HG03378 (cell line): ENCODE results near the gene GINS2.

Source experiments
- ATAC-seq: cut with Tn5 transposase; IDR thresholded peaks from one replicate; pipeline ENCODE4 v1.9.1; 2021; ENCODE audit warnings: mild to moderate bottlenecking, moderate library complexity; ENCODE audit not compliant: unreplicated experiment

Gene GINS2

GRCh38 chr16:85668676-85669424 is 19.9 kb downstream of the GINS2 start:
- no peak for ATAC-seq

- ATAC-seq, result no peak
Observed at GRCh38 chr16:85667841-85668413, 20.8 kb downstream of the GINS2 start.

DNA sequence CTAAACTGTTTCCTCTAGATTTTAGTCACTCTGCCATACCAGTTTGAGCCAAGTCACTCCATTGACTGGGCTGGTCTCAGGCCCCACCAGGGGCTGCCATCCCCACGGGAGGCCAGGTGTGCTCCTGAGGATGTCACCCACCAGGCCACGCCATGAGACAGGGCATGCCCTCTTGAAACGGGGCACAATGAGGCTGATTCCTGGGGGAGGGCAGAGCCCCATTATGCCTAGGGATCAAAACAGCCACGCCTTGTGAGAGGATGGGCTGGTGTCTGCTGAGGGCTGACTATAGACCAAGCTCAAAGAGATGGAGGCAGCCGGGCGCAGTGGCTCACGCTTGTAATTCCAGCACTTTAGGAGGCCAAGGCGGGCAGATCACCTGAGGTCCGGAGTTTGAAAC is 21.5 kb downstream of the GINS2 start:
- ATAC-seq, result no peak

- ATAC-seq, result no peak
Observed at GRCh38 chr16:85665929-85666328, 22.8 kb downstream of the GINS2 start.

DNA sequence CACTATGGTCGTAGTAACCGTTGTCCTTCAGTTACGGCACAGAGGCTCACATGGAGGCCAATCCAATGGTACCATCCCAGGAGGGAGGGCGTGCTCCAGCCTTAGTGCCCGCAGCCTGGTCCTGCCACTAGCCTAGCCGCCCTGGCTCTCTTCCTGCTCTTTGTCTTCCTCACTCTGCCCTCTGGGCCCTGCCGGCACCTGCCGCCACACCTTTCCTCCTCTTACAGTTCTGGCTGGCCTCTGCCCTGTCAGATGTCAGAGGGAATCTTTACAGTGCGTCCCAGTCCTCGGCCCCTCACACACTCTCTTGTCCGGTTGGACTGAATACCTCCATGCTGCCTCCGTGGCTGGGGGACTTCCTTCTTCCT is 23.4 kb downstream of the GINS2 start:
- ATAC-seq, result no peak

DNA sequence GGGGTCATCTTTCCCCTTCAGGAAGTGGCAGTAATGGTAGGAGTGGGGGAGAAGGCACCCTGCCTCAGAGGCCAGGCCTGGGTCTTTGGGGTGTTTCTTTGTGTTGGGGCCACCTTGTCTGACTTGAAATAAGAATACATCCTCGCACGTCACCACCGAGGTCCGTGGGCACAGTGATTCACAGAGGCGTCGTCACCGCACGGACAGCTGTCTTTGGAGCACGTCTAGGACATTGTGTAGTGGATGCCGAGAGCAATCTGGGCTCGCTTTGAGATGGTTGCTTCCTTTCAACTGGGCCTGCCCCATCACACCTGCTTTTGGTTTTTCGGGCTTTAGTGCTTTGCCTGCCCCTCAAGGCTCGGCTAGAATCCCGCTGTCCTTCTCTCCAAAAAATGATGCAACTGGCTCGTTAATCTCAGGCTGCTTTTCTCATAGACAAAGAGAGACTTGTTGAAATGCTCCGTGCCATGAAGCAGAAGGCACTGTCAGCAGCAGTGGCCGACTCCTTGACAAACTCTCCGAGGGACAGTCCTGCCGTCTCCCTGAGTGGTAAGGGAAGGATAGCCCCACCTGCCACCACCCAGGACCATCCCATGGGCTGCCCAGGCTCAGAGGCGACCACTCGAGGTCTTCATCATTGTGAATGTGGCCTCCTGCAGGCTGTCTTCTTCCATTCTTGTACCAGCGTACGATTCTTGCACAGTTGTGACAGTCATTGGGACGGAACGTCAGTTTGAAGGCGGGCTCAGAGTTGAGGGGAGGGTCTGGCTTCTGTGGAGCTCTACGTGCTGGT is 24.0 kb downstream of the GINS2 start:
- ATAC-seq, result no peak

GRCh38 chr16:85663891-85664321 is 24.8 kb downstream of the GINS2 start:
- ATAC-seq, result no peak

DNA sequence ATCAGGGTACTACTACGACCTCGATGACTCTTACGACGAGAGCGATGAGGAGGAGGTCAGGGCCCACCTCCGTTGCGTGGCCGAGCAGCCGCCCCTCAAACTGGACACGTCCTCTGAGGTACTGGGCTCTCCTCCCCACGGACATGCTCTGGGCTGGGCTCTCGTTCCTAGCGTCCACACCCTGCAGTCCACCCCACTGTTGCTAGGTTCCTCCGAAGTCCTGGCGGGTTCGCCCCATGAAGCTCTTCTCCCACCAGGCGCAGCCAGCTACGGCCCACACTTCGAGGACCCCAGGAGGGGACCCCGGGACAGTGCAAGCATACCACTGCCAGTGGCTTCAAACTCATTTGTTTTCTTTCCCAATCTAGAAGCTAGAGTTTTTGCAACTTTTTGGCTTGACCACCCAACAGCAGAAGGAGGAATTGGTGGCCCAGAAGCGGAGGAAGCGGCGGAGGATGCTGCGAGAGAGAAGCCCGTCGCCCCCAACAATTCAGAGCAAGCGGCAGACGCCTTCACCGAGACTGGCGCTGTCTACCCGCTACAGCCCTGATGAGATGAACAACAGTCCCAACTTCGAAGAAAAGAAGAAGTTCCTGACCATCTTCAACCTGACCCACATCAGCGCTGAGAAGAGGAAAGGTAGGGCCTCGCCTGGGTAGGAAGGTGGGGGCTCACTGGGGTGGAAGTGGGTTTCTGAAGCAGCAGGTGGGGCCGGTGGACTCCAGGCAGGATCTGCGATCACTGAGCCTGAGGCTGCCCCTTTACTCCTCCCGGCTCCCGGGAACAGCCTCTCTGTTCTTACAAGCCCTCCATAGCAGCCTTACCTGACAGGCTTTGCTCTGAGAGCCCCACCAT is 25.6 kb downstream of the GINS2 start:
- no peak for ATAC-seq

DNA sequence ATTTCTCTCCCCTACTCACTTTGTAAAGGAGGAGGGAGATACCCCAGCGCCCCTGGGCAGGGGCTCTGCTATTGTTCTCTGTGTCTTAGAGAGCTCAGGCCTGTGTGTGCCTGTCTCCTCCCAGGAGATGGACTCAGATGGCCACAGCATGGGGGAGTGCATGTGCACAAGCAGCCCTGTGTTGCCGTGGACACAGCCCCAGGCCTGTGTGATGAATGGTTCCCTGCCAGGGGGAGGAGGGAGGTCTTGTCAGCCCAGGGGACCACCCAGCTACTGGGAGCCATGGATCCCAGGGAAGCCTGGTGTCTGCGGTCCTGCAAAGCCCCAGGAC is 26.3 kb downstream of the GINS2 start:
- ATAC-seq, result no peak

- no peak for ATAC-seq
Observed at GRCh38 chr16:85661740-85662481, 26.8 kb downstream of the GINS2 start.

GRCh38 chr16:85660843-85661739 is 27.7 kb downstream of the GINS2 start:
- no peak for ATAC-seq

DNA sequence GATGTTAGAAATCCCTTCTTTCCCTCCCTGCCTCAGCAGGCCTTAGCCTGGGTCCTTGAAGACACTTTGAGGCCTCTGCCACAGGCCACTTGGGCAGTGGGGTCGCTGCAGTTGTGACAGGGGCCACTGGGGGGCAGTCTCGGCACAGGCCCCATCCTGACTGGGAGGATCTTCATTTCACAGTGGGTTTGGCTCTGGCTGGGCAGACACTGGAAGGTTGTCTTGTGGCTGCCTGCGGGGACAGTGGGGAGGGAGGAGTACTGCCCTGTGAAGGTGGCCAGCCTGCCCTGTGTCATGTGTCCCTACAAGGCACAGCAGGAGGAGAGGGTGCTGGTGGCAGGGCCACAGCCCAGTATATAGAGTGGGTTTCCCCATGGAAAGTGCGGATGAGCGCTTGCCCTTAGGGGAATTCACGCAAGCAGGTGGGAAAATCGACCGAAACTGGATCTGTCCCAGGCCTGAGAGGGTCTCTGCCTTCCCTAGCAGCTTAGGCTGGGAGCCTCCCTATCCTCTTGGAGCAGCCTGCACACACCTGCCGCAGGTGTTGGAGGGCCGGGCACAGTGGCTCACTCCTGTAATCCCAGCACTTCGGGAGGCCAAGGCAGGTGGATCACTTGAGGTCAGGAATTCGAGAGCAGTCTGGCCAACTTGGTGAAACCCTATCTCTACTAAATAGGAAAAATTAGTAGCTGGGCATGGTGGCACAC is 28.8 kb downstream of the GINS2 start:
- no peak for ATAC-seq

DNA sequence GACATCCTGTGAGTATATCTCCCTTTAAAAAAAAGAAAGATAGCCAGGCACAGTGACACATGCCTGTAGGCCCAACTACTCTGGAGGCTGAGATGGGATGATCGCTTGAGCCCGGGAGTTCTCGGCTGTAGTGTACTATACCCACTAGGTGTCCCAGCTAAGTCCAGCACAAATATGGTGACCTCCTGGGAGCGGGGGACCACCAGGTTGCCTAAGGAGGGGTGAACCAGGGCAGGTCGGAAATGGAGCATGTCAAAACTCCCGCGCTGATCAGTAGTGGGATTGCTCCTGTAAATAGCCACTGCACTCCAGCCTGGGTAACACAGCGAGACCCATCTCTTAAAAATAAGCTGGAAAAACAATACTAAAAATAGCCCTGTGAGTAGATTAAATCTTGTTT is 29.4 kb downstream of the GINS2 start:
- no peak for ATAC-seq

DNA sequence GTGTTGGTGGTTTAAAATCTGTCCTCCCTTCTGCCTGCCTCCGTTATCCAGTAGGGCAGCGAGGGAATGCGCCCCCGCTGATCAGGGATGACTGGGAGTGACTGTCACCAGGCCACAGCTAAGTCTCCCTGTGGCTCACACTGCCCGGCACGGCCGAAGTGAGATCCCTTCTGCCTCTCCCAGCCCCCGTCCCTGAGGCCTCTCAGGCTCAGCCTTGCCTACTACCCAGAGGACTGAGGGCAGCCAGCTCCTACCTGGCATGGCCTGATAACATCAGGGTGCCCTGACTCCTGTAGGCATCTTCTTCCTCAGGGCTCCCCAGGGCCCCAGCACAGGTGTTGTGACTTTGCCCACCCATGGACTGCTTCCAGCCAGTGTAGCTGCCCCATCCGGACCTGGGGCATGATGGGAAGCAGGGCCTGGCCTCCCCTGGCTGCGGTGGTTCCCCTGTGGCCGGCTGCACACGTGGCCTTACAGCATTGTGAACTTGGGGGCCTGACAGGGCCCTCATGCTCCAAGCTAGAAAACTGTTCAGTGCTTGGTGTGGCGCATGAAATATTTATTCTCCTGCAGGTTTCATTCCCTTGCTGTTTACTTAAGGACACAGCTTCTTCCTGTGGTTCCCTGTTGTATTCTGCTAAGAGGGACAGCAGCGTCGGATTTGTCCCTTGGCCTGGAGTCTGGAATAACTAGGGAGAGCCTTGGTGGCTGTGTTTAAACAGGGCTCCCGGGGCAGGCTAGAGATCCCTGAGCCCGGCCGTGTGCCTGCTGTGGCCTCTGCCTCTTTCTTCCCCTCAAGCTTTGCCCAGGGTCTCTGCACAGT is 30.0 kb downstream of the GINS2 start:
- no peak for ATAC-seq

GRCh38 chr16:85657996-85658395 is 30.8 kb downstream of the GINS2 start:
- no peak for ATAC-seq

DNA sequence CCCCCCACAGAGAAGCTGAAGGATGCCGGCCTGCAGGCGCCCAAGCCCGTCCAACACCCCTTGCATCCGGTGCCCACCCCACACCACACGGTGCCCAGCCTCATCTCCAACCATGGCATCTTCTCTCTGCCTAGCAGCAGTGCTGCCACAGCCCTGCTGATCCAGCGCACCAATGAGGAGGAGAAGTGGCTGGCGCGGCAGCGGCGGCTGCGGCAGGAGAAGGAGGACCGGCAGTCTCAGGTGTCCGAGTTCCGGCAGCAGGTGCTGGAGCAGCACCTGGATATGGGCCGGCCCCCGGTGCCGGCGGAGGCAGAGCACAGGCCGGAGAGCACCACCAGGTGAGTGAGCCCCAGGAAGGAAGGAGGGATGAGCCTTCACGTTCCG is 31.5 kb downstream of the GINS2 start:
- no peak for ATAC-seq

- ATAC-seq, result no peak
Observed at GRCh38 chr16:85656351-85657266, 32.1 kb downstream of the GINS2 start.
